Measurements from ENCODE around the gene WDR5. TPM values are rescaled to one million over a fixed set of nuclear protein-coding genes. Genes with fewer than 3 reads are reported as not detected.

Gene WDR5
- 58.9 to 63.0 TPM (median 62.6 TPM) in 5 replicates for total RNA-seq (2022; extraction: Qiagen RNA extraction)

DNA sequence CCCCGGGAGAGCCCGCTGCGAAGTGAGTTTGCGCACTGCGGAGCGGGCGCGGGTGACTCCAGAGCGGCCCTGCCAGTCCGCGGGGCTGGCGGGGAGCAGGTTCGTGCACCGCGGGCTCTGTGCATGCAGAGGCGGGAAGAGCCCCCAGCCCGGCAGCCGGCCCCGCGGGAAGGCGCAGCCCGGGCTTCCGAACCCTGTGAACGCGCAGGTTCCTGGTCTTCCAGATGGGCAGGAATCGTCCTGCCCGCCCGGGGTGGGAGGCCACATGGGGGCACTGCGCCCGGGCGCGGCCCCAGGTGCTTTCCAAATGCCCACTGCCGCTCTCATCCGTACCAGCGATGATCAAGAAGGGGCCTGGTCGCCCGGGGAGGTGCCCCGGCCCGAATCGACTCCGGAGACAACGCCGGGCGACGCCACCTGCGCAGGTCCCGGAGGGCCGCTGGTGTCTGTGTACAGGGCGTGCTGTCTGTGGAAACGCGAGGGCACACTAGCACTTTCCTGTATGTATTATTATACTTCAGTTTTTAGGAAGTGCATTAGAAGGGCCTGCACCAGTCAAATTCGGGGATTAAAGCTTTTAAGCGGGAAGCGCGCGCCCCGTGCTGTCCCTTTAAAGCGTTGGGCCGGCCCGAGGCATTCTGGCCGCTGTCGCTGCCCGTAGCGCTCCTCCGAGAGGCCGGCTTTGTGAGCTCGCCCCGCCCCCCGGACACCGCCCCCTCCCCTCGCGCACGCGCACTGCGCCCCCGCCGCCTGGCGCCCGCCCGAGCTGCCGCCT, at the start of gene WDR5:
WDR5 (plus strand) TSS at position 740 of the 775 bp plus-strand sequence. CDS start 3,796 bp downstream, outside the sequence.

Other genes with a start within 250 kb of the WDR5 start
- 32.0 to 46.0 TPM (median 41.5 TPM) in 5 replicates for gene VAV2, start 143.8 kb upstream of the WDR5 start, total RNA-seq (2022; extraction: Qiagen RNA extraction)
- gene BRD3OS, start 110.6 kb upstream of the WDR5 start, total RNA-seq (2022; extraction: Qiagen RNA extraction): 15.3 to 19.2 TPM (median 17.0 TPM) in 5 replicates
- 13.8 to 19.8 TPM (median 18.4 TPM) in 5 replicates for gene BRD3, start 68.1 kb upstream of the WDR5 start, total RNA-seq (2022; extraction: Qiagen RNA extraction)
- not detected in 5 replicates for gene RNU6ATAC, start 28.5 kb downstream of the WDR5 start, total RNA-seq (2022; extraction: Qiagen RNA extraction)
- 28.7 to 37.2 TPM (median 33.9 TPM) in 5 replicates for gene RXRA, start 190.4 kb downstream of the WDR5 start, total RNA-seq (2022; extraction: Qiagen RNA extraction)